SKM-1 treated with dmso at 0.1 percent for 144 hours (cell line): ENCODE data around the gene STIMATE.

ENCODE experiments used
- DNase-seq: peaks from one replicate; lab custom pipeline; 2025; ENCODE audit not compliant: unreplicated experiment; lab: John Stamatoyannopoulos, UW

Gene STIMATE

GRCh38 chr3:52843108-52843865, 54.1 kb downstream of the STIMATE start:
- DNase-seq, result peak; percentile 25

GRCh38 chr3:52842424-52842823, 54.9 kb downstream of the STIMATE start:
- DNase-seq, result no peak

- DNase-seq, result no peak
Measured at GRCh38 chr3:52841981-52842340, 55.4 kb downstream of the STIMATE start.

GRCh38 chr3:52841211-52841980, 56.0 kb downstream of the STIMATE start:
- DNase-seq, result no peak

GRCh38 chr3:52839892-52840545, 57.3 kb downstream of the STIMATE start:
- no peak for DNase-seq

GRCh38 chr3:52839268-52839575, 58.1 kb downstream of the STIMATE start:
- DNase-seq, result no peak

GRCh38 chr3:52838561-52839267, 58.6 kb downstream of the STIMATE start:
- no peak for DNase-seq

- DNase-seq, result no peak
Measured at GRCh38 chr3:52836986-52837385, 60.4 kb downstream of the STIMATE start.

- DNase-seq, result no peak
Measured at GRCh38 chr3:52836471-52836845, 60.9 kb downstream of the STIMATE start.

- DNase-seq, result no peak
Measured at GRCh38 chr3:52835766-52836470, 61.4 kb downstream of the STIMATE start.

- DNase-seq, result no peak
Measured at GRCh38 chr3:52834871-52835501, 62.4 kb downstream of the STIMATE start, which contains the start of gene MUSTN1. TSS of gene MUSTN1 (minus strand) at chr3:52835019. CDS start at chr3:52834948, 71 bp downstream.

- no peak for DNase-seq
Measured at GRCh38 chr3:52833202-52833601, 64.1 kb downstream of the STIMATE start.

GRCh38 chr3:52831500-52832301, 65.6 kb downstream of the STIMATE start:
- no peak for DNase-seq

- no peak for DNase-seq
Measured at GRCh38 chr3:52830535-52831258, 66.7 kb downstream of the STIMATE start, which contains the start of gene ITIH4. TSS of gene ITIH4 (minus strand) at chr3:52830672. CDS start at chr3:52830642, 30 bp downstream.

- DNase-seq, result no peak
Measured at GRCh38 chr3:52829906-52830463, 67.4 kb downstream of the STIMATE start.

- no peak for DNase-seq
Measured at GRCh38 chr3:52829482-52829881, 67.9 kb downstream of the STIMATE start.

GRCh38 chr3:52827866-52828376, 69.4 kb downstream of the STIMATE start:
- no peak for DNase-seq

GRCh38 chr3:52827441-52827840, 69.9 kb downstream of the STIMATE start:
- DNase-seq, result no peak
